ENCODE results near the gene KCNQ2.
"Not testable (repeated sequence)": the region's sequence is repeated elsewhere in the genome, so short reads cannot be mapped to it uniquely, and the experiment has no call there.

KCNQ2 gene

DNA sequence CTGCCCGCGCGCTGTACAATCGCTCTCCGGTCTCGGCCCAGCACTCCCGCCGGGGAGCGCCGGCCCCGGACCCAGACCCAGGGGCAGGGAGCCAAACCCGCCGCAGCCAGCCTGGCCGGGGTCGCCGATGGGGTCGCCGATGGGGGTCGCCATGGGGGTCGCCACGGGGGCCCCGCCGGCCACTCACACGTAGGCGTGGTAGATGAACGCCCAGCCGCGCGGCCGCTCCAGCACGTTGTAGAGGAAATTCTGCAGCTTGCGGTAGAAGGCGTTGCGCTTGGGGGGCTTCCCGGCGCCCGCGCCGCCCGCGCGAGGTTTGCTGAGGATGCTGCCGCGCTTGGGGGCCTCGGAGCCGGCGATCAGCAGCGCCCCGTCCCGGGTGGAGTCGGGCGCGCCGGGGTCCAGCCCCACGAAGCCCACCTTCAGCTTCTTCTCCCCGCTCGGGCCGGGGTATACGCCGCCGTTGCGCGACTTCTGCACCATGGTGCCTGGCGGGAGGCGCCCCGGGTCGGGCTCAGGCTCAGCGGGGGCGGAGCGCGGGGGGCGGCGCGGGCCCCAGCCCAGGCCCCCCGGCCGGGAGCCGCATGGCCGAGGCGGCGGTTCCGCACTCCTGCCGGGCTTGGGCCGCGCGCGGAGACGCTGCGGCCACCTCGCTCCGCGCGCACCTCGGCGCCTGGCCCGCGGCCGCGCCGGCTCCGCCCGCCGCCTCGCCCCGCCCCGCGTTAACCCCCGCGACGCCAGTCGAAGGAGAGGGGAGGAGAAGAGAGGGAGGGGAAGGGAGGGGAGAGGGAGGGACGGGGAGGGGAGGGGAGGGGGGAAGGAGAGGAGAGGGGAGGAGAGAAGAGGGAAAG lies at the start of gene KCNQ2:
Gene KCNQ2, minus strand, starts transcription at position 675 of the 851 bp plus-strand sequence. Its CDS starts 192 bp downstream, at position 483.
- DNase-seq, result no peak

GRCh38 chr20:63521602-63522001 lies 49.1 kb upstream of the KCNQ2 start:
- DNase-seq, result no peak

DNA sequence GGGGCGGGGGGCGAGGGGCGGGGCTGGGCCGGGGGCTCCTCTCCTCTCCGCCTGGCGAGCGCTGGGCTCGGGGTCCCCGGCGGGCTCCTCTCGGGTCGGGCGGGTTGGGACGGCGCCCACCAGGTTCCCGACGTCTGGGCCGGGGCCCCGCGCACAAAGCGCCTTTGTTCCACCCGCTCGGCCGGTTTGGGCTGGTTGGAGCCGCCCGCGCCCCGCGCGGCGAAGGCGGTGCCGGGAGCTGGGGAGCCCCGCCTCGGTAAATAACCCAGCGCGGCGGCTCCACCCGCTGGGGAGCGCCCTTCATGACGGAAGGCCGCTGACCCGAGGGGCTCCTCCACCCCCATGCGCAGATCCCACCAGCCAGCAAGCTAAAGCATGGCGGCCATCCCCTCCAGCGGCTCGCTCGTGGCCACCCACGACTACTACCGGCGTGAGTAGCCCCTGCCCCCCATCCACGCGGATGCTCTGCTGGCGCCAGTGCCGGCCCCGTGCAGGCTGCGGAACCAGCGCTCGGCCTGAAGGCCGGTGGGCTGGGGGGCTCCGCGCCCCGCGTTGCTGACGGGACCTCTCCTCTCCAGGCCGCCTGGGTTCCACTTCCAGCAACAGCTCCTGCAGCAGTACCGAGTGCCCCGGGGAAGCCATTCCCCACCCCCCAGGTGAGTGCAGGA lies 48.6 kb upstream of the KCNQ2 start:
- DNase-seq, result no peak

- peak; percentile 44 for DNase-seq
These were observed 48.1 kb upstream of the KCNQ2 start, which contains the start of gene PPDPF for GRCh38 chr20:63520504-63520933. PPDPF (plus strand) TSS chr20:63520765; CDS start chr20:63521309, 544 bp downstream.

GRCh38 chr20:63519668-63520503 lies 47.4 kb upstream of the KCNQ2 start:
- no peak for DNase-seq

DNA sequence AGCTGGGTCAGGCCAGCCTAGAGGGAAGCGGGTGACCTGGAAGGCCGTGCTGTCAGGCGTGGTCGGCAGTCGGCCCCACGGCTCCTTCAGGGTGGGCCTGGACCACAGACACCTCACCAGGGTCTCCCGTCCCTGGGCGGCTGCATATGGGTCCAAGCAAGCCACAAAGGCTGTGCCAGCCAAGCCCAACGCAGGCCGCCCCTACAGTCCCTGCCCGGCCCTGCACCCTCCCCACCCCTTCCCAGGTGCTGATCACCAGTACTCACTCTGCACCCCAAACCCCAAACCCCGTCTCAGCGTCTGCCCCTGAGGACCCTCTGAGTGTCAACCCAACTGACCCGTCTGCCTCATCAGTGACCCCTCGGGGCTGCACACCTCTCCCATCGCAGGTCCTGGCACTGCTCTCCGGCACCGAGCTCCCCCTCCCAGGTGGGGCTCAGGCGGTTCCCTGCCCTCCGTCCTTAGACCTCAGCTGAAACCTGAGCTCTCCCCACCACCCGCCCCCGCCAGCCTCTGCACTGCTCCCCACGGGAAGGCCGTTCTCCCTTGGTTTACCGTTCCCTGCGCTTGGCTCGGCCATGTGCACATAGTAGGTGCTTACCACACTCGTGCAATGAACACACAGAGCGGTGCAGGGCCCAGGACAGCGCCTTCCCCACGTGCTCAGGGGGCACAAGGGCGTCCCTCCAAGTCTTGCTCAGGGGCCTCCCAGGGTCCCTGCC lies 46.7 kb upstream of the KCNQ2 start:
- DNase-seq, result no peak

GRCh38 chr20:63518351-63518861 lies 46.0 kb upstream of the KCNQ2 start:
- DNase-seq, result no peak

- DNase-seq, result no peak
These were observed 45.2 kb upstream of the KCNQ2 start for GRCh38 chr20:63517376-63518309.

- DNase-seq, result not testable (repeated sequence)
These were observed 42.1 kb upstream of the KCNQ2 start for GRCh38 chr20:63514520-63514919.

DNA sequence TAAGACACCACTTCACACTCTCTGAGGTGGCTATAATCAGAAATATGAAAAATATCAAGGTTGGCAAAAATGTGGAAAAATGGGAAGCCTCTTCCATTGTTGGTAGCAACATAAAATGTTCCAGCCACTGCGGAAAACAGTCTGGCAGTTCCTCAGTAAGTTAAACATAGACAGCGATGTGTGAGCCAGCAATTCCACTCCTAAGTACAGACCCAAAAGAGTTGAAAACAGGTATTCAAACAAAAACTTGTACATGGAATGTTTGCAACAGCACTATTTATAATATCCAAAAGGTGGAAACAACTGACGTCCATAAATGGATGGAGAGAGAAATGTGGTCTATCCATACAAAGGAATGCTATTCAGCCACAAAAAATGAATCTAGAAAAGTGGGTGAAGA lies 40.8 kb upstream of the KCNQ2 start:
- DNase-seq, result no peak

DNA sequence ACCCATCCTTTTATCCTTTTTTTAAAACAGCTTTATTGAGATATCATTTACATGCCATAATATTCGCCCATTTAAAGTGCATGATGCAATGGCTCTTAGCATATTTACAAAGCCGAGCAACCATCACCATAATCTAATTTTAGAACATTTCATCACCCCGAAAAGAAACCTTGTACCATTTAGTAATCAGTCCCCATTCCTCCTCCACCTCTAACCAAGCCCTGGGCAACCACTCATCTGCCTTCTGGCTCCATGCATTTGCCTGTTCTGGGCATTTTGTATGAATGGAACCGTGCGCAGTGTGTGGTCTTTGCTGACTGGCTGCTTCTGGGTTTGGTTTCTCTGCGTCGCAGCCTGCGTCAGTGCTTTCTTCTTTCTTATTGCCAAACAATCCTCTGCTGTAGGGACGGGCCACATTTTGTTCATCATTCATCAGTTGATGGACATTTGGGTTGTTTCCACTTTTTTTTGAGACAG lies 36.7 kb upstream of the KCNQ2 start:
- DNase-seq, result no peak

GRCh38 chr20:63508072-63508768 lies 35.8 kb upstream of the KCNQ2 start:
- DNase-seq, result no peak

GRCh38 chr20:63507083-63507743 lies 34.8 kb upstream of the KCNQ2 start:
- DNase-seq, result no peak

- no peak for DNase-seq
These were observed 33.3 kb upstream of the KCNQ2 start for GRCh38 chr20:63505723-63506122.

DNA sequence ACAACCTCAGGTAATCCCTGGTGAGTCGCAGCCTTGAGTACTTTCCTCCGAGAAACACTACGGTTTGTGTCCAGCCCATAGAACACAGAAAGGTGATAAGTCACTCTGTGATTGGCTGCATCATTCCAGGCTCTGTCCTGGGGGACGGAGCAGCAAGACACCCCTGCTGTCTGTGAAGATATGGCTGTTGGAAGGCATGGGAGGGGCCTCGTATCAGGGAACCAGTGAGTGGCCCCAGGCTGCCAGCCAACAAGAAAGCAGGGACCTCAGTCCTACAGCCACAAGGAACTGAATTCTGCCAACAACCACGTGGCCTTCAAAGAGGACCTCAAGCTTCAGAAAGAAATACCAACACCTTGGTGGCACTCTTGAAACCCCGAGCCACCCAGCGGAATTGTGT lies 32.8 kb upstream of the KCNQ2 start:
- no peak for DNase-seq

DNA sequence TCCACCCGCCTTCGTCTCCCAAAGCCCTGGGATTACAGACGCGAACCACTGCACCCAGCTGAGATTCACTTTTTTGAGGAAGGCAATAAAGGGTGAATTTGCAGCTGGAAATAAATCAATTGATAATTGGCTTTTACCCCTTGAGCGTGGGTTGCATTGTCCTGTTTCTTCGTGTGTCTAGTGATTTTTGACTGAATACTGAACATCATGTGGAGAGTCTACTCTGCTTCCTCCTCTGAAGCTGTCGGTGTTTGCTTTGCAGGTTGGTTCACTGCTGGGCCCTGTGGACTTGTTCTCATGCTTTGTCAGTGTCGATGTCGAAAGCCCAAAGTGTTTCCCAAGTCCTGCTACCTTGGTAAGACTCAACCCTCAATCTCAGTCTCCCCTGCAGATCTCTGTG lies 32.2 kb upstream of the KCNQ2 start:
- DNase-seq, result no peak

DNA sequence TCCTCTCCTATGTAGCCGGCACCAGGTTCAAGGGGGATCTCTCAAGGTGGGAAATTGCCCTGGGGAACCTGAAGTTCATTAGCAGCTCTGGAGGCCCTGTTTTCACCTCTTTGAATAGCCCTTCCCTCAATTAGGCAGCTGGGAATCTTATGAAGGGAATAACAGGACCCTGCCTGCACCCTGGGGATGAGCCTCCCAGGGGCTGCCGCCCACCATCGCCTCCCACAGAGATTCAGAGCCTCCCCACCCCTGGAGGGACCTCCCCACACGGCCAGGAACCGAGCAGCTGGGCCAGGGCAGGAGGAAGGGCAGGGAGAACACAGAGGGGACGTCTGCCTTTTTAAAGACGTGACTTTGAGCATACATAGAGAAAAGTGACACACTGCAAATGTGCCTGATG lies 31.1 kb upstream of the KCNQ2 start:
- DNase-seq, result no peak

- no peak for DNase-seq
These were observed 30.3 kb upstream of the KCNQ2 start for GRCh38 chr20:63502671-63503172.

Measured in SHP77 treated with DMSO at 0.1 percent for 48 hours (cell line).